ENCODE measurements around the gene SCN4B. TPM values are rescaled to one million over a fixed set of nuclear protein-coding genes. Genes with fewer than 3 reads are reported as not detected.

Gene SCN4B
- polyA plus RNA-seq, 1 experiment: 0.43 TPM

- ChIA-PET POLR2A (no interaction called here), CTCF (interaction anchor here (1.6 kb wide), 1 partner anchor 63 kb away, joined by 5 read pairs; no protein-coding TSS in a partner anchor)
- no peak for TF ChIP-seq CTCF (IDR thresholded peaks at IDR 0.05; ENCODE audit: insufficient read depth, low read depth, low read length)
- H3K27me3 ChIP-seq (ENCODE audit: control insufficient read depth, insufficient read depth, low read length): peaks cover 4% of the 10 kb centered on the region; the same call in 1 of the 2 replicates
- H3K36me3 ChIP-seq (ENCODE audit: control insufficient read depth, insufficient read depth, low read length): no peaks in the 10 kb centered on the region
- DNase-seq (ENCODE audit: low read depth): no peak
- H3K4me3 ChIP-seq (ENCODE audit: low read depth, low read length): no peak overlapping the region
Observed at GRCh38 chr11:118108513-118108912, 44.1 kb downstream of the SCN4B start.

- CTCF ChIA-PET: interaction anchor here (1.0 kb wide), 1 partner anchor 9 kb away, joined by 3 read pairs; no protein-coding TSS in a partner anchor
Observed at GRCh38 chr11:118106789-118107335, 45.8 kb downstream of the SCN4B start.

GRCh38 chr11:118105657-118106305 is 46.8 kb downstream of the SCN4B start:
- H3K36me3 ChIP-seq (ENCODE audit: control insufficient read depth, insufficient read depth, low read length): no peaks in the 10 kb centered on the region
- H3K27me3 ChIP-seq (ENCODE audit: control insufficient read depth, insufficient read depth, low read length): peaks cover 2% of the 10 kb centered on the region
- no peak for DNase-seq (ENCODE audit: low read depth)
- no peak for TF ChIP-seq CTCF (IDR thresholded peaks at IDR 0.05; ENCODE audit: insufficient read depth, low read depth, low read length)
- H3K4me3 ChIP-seq (ENCODE audit: low read depth, low read length): no peak overlapping the region
- ChIA-PET POLR2A (no interaction called here), CTCF (no interaction called here)

More at GRCh38 chr11:118106789-118107335, 45.8 kb downstream of the SCN4B start:
- H3K4me3 ChIP-seq (ENCODE audit: low read depth, low read length): no peak overlapping the region
- POLR2A ChIA-PET: no interaction called here
- DNase-seq (ENCODE audit: low read depth): no peak
- no peak for TF ChIP-seq CTCF (IDR thresholded peaks at IDR 0.05; ENCODE audit: insufficient read depth, low read depth, low read length)
- H3K36me3 ChIP-seq (ENCODE audit: control insufficient read depth, insufficient read depth, low read length): no peaks in the 10 kb centered on the region
- H3K27me3 ChIP-seq (ENCODE audit: control insufficient read depth, insufficient read depth, low read length): peaks cover 2% of the 10 kb centered on the region; the same call in 1 of the 2 replicates

GRCh38 chr11:118104491-118104890 is 48.1 kb downstream of the SCN4B start:
- no peak for DNase-seq (ENCODE audit: low read depth)
- no peak overlapping the region for H3K4me3 ChIP-seq (ENCODE audit: low read depth, low read length)
- H3K36me3 ChIP-seq (ENCODE audit: control insufficient read depth, insufficient read depth, low read length): no peaks in the 10 kb centered on the region
- no peak for TF ChIP-seq CTCF (IDR thresholded peaks at IDR 0.05; ENCODE audit: insufficient read depth, low read depth, low read length)
- peaks cover 4% of the 10 kb centered on the region for H3K27me3 ChIP-seq (ENCODE audit: control insufficient read depth, insufficient read depth, low read length)
- CTCF ChIA-PET: no interaction called here
- POLR2A ChIA-PET: no interaction called here

- ChIA-PET POLR2A (no interaction called here), CTCF (no interaction called here)
- Histone ChIP-seq H3K27me3 (ENCODE audit: control insufficient read depth, insufficient read depth, low read length) (peaks cover 3% of the 10 kb centered on the region), H3K4me3 (ENCODE audit: low read depth, low read length) (no peak overlapping the region), H3K36me3 (ENCODE audit: control insufficient read depth, insufficient read depth, low read length) (no peaks in the 10 kb centered on the region)
- DNase-seq (ENCODE audit: low read depth): no peak
- TF ChIP-seq CTCF (IDR thresholded peaks at IDR 0.05; ENCODE audit: insufficient read depth, low read depth, low read length): no peak
Observed at GRCh38 chr11:118102721-118103261, 49.8 kb downstream of the SCN4B start.
